ENCODE measurements around the gene SUSD1. TPM values are rescaled to one million over a fixed set of nuclear protein-coding genes. Genes with fewer than 3 reads are reported as not detected.

SUSD1 gene
- 4.9 and 17.9 TPM in 2 replicates for total RNA-seq

GRCh38 chr9:112174965-112175795 lies at the start of gene SUSD1:
SUSD1 (minus strand) TSS chr9:112175297; CDS start chr9:112175235, 62 bp downstream.

Other genes with a start within 250 kb of the SUSD1 start
- gene PTBP3, start 158.3 kb upstream of the SUSD1 start, total RNA-seq = 33.6 and 38.3 TPM in 2 replicates
- 22.1 and 29.5 TPM in 2 replicates for gene HSDL2, start 204.8 kb upstream of the SUSD1 start, total RNA-seq